ENCODE data around the gene TOB1. TPM values are rescaled to one million over a fixed set of nuclear protein-coding genes. Genes with fewer than 3 reads are reported as not detected.

Gene TOB1
- polyA plus RNA-seq, 1 of the 3 experiments (the other 2 are of a cell fraction): 19.3 TPM

- ChIA-PET CTCF (interaction anchor here (0.9 to 26.2 kb wide), 22 partner anchors 9 to 365 kb away, joined by 3 to 520 read pairs (median 11); partner anchors contain the start of genes EPN3 and SPATA20), POLR2A (no interaction called here)
- Histone ChIP-seq H3K4me3 (ENCODE audit: low read depth in 2 of 2, low read length in 1 of 2) (no peak overlapping the region), H3K9me3 (no peaks in the 10 kb centered on the region), H3K79me2 (ENCODE audit: insufficient read depth) (no peaks in the 10 kb centered on the region), H3K4me1 (ENCODE audit: control insufficient read depth in 1 of 2, insufficient read depth in 2 of 2, low read depth in 1 of 2, low read length in 1 of 2) (peaks cover 0 to 3% of the 10 kb centered on the region in 2 experiments; a peak in 2 of 4 replicates), H3K36me3 (replicated peaks in 1 of 2; ENCODE audit: control insufficient read depth in 1 of 2, insufficient read depth in 2 of 2, low read length in 1 of 2) (no peaks in the 10 kb centered on the region), H3F3A (replicated peaks; ENCODE audit: insufficient read depth) (no peaks in the 10 kb centered on the region), H4K20me1 (ENCODE audit: insufficient read depth) (no peaks in the 10 kb centered on the region), H2AFZ (ENCODE audit: low read depth) (no peak overlapping the region), H3K9ac (no peak overlapping the region), H3K27me3 (ENCODE audit: insufficient read depth) (no peaks in the 10 kb centered on the region), H3K27ac (ENCODE audit: low read depth in 2 of 2, low read length in 1 of 2) (no peak overlapping the region), H3K4me2 (no peak overlapping the region), H3K9me2 (no peaks in the 10 kb centered on the region)
- no peak for DNase-seq
- WGBS (ENCODE audit: low lambda C conversion rate): 81% methylated on average over 16 of the region's 16 CpGs
- TF ChIP-seq USF1 (IDR thresholded peaks at IDR 0.05; ENCODE audit: borderline replicate concordance, low read depth) (no peak), TEAD4 (IDR thresholded peaks at IDR 0.05; ENCODE audit: borderline replicate concordance, insufficient read depth) (no peak), RXRA (IDR thresholded peaks at IDR 0.05; ENCODE audit: borderline replicate concordance, low read depth) (no peak), RAD21 (IDR thresholded peaks at IDR 0.05; ENCODE audit: low read length) (no peak), USF2 (IDR thresholded peaks at IDR 0.05; ENCODE audit: borderline replicate concordance, low read depth, low read length) (no peak), REST (IDR thresholded peaks at IDR 0.05; ENCODE audit: low read depth, low read length) (no peak), CHD2 (IDR thresholded peaks at IDR 0.05; ENCODE audit: low read length, partially characterized antibody) (no peak)
Measured at GRCh38 chr17:50843150-50843905, 22.8 kb downstream of the TOB1 start.

- DNase-seq: no peak
- Histone ChIP-seq H3K4me1 (ENCODE audit: control insufficient read depth in 1 of 2, insufficient read depth in 2 of 2, low read depth in 1 of 2, low read length in 1 of 2) (peaks cover under 1 to 3% of the 10 kb centered on the region in 2 experiments; a peak in 2 of 4 replicates), H3K4me2 (no peak overlapping the region), H4K20me1 (ENCODE audit: insufficient read depth) (no peaks in the 10 kb centered on the region), H3K9me2 (no peaks in the 10 kb centered on the region), H3K9me3 (no peaks in the 10 kb centered on the region), H2AFZ (ENCODE audit: low read depth) (no peak overlapping the region), H3K27me3 (ENCODE audit: insufficient read depth) (no peaks in the 10 kb centered on the region), H3K4me3 (ENCODE audit: low read depth in 2 of 2, low read length in 1 of 2) (no peak overlapping the region), H3K27ac (ENCODE audit: low read depth in 2 of 2, low read length in 1 of 2) (no peak overlapping the region), H3K36me3 (replicated peaks in 1 of 2; ENCODE audit: control insufficient read depth in 1 of 2, insufficient read depth in 2 of 2, low read length in 1 of 2) (no peaks in the 10 kb centered on the region), H3F3A (replicated peaks; ENCODE audit: insufficient read depth) (no peaks in the 10 kb centered on the region), H3K79me2 (ENCODE audit: insufficient read depth) (no peaks in the 10 kb centered on the region), H3K9ac (no peak overlapping the region)
- no peak for TF ChIP-seq RFX5 (IDR thresholded peaks at IDR 0.05; ENCODE audit: low read length)
- TF ChIP-seq RAD21 (IDR thresholded peaks at IDR 0.05; ENCODE audit: low read length): no peak
- 74% methylated on average over 9 of the region's 9 CpGs for whole genome bisulfite sequencing (ENCODE audit: low lambda C conversion rate)
- POLR2A ChIA-PET: interaction anchor here (1.1 kb wide), 2 partner anchors 10 to 60 kb away, joined by 3 to 4 read pairs; no protein-coding TSS in a partner anchor
- CTCF ChIA-PET: interaction anchor here (0.7 to 26.2 kb wide), 52 partner anchors 9 to 374 kb away, joined by 3 to 520 read pairs (median 5); partner anchors contain the start of genes CHAD, EPN3 and SPATA20
Measured at GRCh38 chr17:50842506-50843149, 23.5 kb downstream of the TOB1 start.
